ENCODE data around the gene ARID5B. TPM values are rescaled to one million over a fixed set of nuclear protein-coding genes. Genes with fewer than 3 reads are reported as not detected.

Gene ARID5B
- total RNA-seq, 1 donor from 2014 or later, result 36.9 TPM

DNA sequence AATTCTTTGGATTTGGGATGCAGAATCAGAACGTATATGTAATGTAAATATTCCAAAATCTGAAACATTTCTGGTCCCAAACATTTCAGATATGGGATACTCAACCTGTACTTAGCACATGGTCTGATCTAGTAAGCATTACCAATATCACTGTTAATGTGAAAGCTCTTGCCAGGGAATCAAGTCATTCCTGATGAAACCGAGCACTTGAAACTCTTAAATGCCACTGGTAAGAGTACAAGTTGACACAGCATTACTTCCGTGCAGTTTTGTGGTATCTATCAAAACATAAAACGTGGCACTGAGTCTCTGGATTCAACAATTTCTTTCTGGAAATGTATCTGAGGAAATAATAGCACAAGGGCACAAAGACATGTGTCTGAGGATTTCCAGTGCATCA lies 211.5 kb downstream of the ARID5B start:
- TF ChIP-seq, protein P1, sequence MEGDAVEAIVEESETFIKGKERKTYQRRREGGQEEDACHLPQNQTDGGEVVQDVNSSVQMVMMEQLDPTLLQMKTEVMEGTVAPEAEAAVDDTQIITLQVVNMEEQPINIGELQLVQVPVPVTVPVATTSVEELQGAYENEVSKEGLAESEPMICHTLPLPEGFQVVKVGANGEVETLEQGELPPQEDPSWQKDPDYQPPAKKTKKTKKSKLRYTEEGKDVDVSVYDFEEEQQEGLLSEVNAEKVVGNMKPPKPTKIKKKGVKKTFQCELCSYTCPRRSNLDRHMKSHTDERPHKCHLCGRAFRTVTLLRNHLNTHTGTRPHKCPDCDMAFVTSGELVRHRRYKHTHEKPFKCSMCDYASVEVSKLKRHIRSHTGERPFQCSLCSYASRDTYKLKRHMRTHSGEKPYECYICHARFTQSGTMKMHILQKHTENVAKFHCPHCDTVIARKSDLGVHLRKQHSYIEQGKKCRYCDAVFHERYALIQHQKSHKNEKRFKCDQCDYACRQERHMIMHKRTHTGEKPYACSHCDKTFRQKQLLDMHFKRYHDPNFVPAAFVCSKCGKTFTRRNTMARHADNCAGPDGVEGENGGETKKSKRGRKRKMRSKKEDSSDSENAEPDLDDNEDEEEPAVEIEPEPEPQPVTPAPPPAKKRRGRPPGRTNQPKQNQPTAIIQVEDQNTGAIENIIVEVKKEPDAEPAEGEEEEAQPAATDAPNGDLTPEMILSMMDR (conservative IDR thresholded peaks at IDR 0.05), result no peak
- H3K9me3 Mint-ChIP-seq, result peaks cover 5% of the 10 kb centered on the region
- H3K4me3 Mint-ChIP-seq, result no peak overlapping the region
- peaks cover 8% of the 10 kb centered on the region for H3K4me1 Mint-ChIP-seq (ENCODE audit: unreplicated experiment)
- DNase-seq (ENCODE audit: extremely low spot score, unreplicated experiment), result no peak
- no peaks in the 10 kb centered on the region for H3K36me3 Mint-ChIP-seq
- H3K27ac Mint-ChIP-seq, result peak overlapping the region; percentile 84
- no peaks in the 10 kb centered on the region for H3K27me3 Mint-ChIP-seq

DNA sequence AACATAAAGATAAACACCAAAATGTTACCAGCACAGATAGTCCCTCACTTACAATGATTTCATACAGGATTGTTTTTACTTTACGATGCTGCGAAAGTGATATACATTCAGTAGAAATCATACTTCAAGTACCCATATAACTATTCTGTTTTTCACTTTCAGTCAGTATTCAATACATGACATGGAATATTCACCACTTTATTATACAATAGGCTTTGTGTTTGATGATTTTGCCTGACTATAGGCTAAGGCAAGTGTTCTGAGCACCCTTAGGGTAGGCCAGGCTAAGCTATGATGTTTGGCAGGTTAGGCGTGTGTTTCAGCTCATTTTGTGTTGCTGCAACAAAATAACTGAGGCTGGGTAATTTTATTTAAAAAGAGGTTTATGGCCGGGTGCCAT lies 212.2 kb downstream of the ARID5B start:
- H3K4me1 Mint-ChIP-seq (ENCODE audit: unreplicated experiment), result peaks cover 6% of the 10 kb centered on the region
- H3K4me3 Mint-ChIP-seq, result peak overlapping the region; percentile 6
- H3K27me3 Mint-ChIP-seq, result no peaks in the 10 kb centered on the region
- TF ChIP-seq, protein P1 (conservative IDR thresholded peaks at IDR 0.05), result no peak
- H3K9me3 Mint-ChIP-seq, result peaks cover 5% of the 10 kb centered on the region
- peak overlapping the region; percentile 68 for H3K27ac Mint-ChIP-seq
- H3K36me3 Mint-ChIP-seq, result no peaks in the 10 kb centered on the region
- no peak for DNase-seq (ENCODE audit: extremely low spot score, unreplicated experiment)

DNA sequence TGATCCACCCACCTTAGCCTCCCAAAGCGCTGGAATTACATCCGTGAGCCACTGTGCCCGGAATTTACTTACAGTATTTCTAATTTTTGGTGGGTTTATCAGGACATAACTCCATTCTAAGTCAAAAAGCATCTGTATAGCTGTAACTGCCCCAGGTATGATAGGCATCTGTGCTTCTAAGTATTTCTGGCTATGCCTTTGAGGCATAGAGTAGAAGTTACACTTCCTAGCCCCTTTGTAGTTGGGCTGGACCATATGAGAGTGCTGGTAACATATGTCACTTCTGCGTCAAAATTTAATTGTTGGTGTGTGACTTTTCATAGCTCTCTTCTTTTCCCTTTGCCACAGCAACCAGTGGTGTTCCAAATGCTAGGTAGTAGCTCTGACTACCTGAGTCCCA lies 213.8 kb downstream of the ARID5B start:
- DNase-seq (ENCODE audit: extremely low spot score, unreplicated experiment), result no peak
- H3K27me3 Mint-ChIP-seq, result no peaks in the 10 kb centered on the region
- H3K36me3 Mint-ChIP-seq, result no peaks in the 10 kb centered on the region
- no peak overlapping the region for H3K4me3 Mint-ChIP-seq
- TF ChIP-seq, protein P1 (conservative IDR thresholded peaks at IDR 0.05), result no peak
- H3K27ac Mint-ChIP-seq, result peak overlapping the region; percentile 7
- peaks cover 10% of the 10 kb centered on the region for H3K9me3 Mint-ChIP-seq
- no peaks in the 10 kb centered on the region for H3K4me1 Mint-ChIP-seq (ENCODE audit: unreplicated experiment)

DNA sequence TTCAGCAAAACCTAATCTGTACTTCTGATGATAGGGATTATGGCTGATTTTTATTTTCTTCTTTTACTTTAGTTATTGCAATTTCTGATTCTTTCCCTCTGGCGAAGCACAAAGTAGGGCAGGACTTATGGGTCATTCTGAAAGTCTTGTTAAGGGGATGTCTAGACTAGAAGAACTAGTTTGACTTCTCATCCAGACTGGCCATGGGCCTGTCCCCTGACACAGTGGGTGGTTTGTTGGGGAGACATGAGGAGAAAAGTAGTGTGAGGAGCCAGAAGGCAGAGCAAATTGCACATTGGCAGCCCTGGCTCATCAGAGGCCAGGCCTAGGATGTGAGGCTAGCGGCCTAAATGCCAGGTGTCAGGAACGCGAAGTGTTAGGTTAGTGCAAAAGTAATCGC lies 214.3 kb downstream of the ARID5B start:
- H3K4me1 Mint-ChIP-seq (ENCODE audit: unreplicated experiment), result no peaks in the 10 kb centered on the region
- TF ChIP-seq, protein P1 (conservative IDR thresholded peaks at IDR 0.05), result no peak
- H3K4me3 Mint-ChIP-seq, result no peak overlapping the region
- H3K27ac Mint-ChIP-seq, result peak overlapping the region; percentile 7
- DNase-seq (ENCODE audit: extremely low spot score, unreplicated experiment), result no peak
- H3K36me3 Mint-ChIP-seq, result no peaks in the 10 kb centered on the region
- H3K27me3 Mint-ChIP-seq, result no peaks in the 10 kb centered on the region
- peaks cover 7% of the 10 kb centered on the region for H3K9me3 Mint-ChIP-seq

DNA sequence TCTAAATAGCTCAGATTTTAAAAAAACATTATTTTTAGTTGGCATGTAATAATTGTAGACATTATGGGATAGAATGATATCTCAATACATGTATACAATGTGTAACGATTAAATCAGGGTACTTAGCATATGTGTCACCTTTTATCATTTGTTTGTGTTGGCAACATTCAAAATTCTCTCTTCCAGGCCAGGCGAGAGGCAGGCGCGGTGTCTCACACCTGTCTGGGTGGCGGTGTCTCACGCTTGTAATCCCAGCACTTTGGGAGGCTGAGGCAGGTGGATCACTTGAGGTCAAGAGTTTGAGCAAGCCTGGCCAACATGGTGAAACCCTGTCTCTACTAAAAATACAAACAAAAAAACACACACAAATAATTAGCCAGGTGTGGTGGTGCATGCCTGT lies 215.4 kb downstream of the ARID5B start:
- H3K36me3 Mint-ChIP-seq, result no peaks in the 10 kb centered on the region
- H3K4me3 Mint-ChIP-seq, result no peak overlapping the region
- DNase-seq (ENCODE audit: extremely low spot score, unreplicated experiment), result no peak
- H3K4me1 Mint-ChIP-seq (ENCODE audit: unreplicated experiment), result no peaks in the 10 kb centered on the region
- H3K9me3 Mint-ChIP-seq, result peaks cover 5% of the 10 kb centered on the region
- H3K27me3 Mint-ChIP-seq, result no peaks in the 10 kb centered on the region
- no peak overlapping the region for H3K27ac Mint-ChIP-seq
- TF ChIP-seq, protein P1 (conservative IDR thresholded peaks at IDR 0.05), result no peak

DNA sequence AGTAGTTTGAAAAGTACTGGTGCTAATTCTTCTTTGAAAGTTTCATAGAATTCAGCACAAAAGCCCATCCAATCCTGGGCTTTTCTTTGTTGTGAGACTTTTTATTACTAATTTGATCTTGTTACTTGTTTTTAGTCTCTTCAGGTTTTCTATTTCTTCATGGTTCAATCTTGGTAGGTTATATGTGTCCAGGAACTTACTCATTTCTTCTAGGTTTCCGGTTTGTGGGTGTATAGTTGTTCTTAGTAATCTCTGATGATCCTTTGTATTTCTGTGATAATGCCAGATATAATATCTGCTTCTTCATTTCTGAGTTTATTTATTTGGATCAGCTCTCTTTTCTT lies 219.7 kb downstream of the ARID5B start:
- TF ChIP-seq, protein P1 (conservative IDR thresholded peaks at IDR 0.05), result no peak
- no peak overlapping the region for H3K4me3 Mint-ChIP-seq
- no peaks in the 10 kb centered on the region for H3K27me3 Mint-ChIP-seq

More for the DNA sequence above, 219.7 kb downstream of the ARID5B start:
- Mint-ChIP-seq H3K36me3 (no peaks in the 10 kb centered on the region), H3K4me1 (ENCODE audit: unreplicated experiment) (no peaks in the 10 kb centered on the region), H3K9me3 (peaks cover 16% of the 10 kb centered on the region), H3K27ac (no peak overlapping the region)
- no peak for DNase-seq (ENCODE audit: extremely low spot score, unreplicated experiment)
